Glutamatergic neuron (in vitro differentiated cells): ENCODE measurements around the gene WDR48. TPM values are rescaled to one million over a fixed set of nuclear protein-coding genes. Genes with fewer than 3 reads are reported as not detected.

ENCODE experiments used
- DNase-seq: peaks from one replicate; pipeline ENCODE4 v3.0.0; 2022
- H3K27ac Mint-ChIP-seq: one replicate; pipeline ENCODE4 v1.8.0; 2020; ENCODE audit warnings: mild to moderate bottlenecking, mixed read lengths, inconsistent platforms; ENCODE audit not compliant: unreplicated experiment
- H3K27me3 Mint-ChIP-seq: one replicate; pipeline ENCODE4 v1.8.0; 2020; ENCODE audit warnings: mild to moderate bottlenecking, moderate library complexity, mixed read lengths, inconsistent platforms; ENCODE audit not compliant: unreplicated experiment
- H3K36me3 Mint-ChIP-seq: one replicate; pipeline ENCODE4 v1.8.0; 2020; ENCODE audit warnings: mild to moderate bottlenecking, mixed read lengths, inconsistent platforms; ENCODE audit not compliant: unreplicated experiment
- H3K4me1 Mint-ChIP-seq: one replicate; pipeline ENCODE4 v1.8.0; 2020; ENCODE audit warnings: mild to moderate bottlenecking, low read depth, mixed read lengths, inconsistent platforms; ENCODE audit not compliant: unreplicated experiment
- H3K4me3 Mint-ChIP-seq: one replicate; pipeline ENCODE4 v1.8.0; 2020; ENCODE audit warnings: mild to moderate bottlenecking, mixed read lengths, inconsistent platforms; ENCODE audit not compliant: unreplicated experiment
- H3K9me3 Mint-ChIP-seq: one replicate; pipeline ENCODE4 v1.8.0; 2020; ENCODE audit warnings: mild to moderate bottlenecking, moderate library complexity, mixed read lengths, inconsistent platforms; ENCODE audit not compliant: unreplicated experiment
- CTCF ChIP-seq: fragments of 200-600 bp; sonication (generic); IDR thresholded peaks from one replicate; pipeline ENCODE4 v1.5.0; 2021; ENCODE audit not compliant: partially characterized antibody, unreplicated experiment
- total RNA-seq: library from RNA; stranded (reverse); fragmentation: NEBNext Ultra II Directional; extraction: Animal tissue kit (Norgen Biotek cat#: 25700); gene quantifications from one replicate; pipeline ENCODE4 v1.2.1, GENCODE V29; 2021; ENCODE audit not compliant: unreplicated experiment

Gene WDR48
- total RNA-seq, 1 donor from 2014 or later: 64.3 TPM

- H3K4me3 Mint-ChIP-seq: no peak overlapping the region
- H3K36me3 Mint-ChIP-seq: no peaks in the 10 kb centered on the region
- DNase-seq: no peak
- H3K9me3 Mint-ChIP-seq: no peaks in the 10 kb centered on the region
- no peaks in the 10 kb centered on the region for H3K27me3 Mint-ChIP-seq
- TF ChIP-seq CTCF: no peak
- no peak overlapping the region for H3K27ac Mint-ChIP-seq
- no peaks in the 10 kb centered on the region for H3K4me1 Mint-ChIP-seq
Observed at GRCh38 chr3:39086144-39086543, 34.3 kb downstream of the WDR48 start.

DNA sequence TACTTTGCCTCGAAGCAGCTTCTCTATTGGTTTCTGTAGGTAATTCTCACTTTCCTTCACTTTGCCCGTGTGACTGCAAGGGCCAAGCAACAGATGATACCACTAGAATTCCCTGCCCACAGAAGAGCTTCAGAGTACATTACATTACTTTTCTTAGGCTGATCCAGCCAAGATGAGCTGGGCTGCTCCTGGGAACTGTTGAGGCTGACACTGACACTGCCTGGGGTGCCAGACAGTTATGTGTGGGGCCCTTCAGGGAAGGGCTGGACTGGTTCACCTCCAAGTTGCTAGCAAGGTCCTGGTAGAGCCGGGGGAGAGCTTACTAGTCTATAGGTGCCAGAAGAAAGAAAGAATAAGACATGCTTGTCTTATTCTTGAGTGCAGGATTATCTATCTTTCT, 36.6 kb downstream of the WDR48 start:
- Mint-ChIP-seq H3K27me3 (no peaks in the 10 kb centered on the region), H3K36me3 (peaks cover 5% of the 10 kb centered on the region), H3K4me1 (no peaks in the 10 kb centered on the region), H3K9me3 (no peaks in the 10 kb centered on the region), H3K4me3 (no peak overlapping the region), H3K27ac (no peak overlapping the region)
- DNase-seq: no peak
- no peak for TF ChIP-seq CTCF

GRCh38 chr3:39088889-39089288, 37.1 kb downstream of the WDR48 start:
- peaks cover 5% of the 10 kb centered on the region for H3K36me3 Mint-ChIP-seq
- H3K27ac Mint-ChIP-seq: no peak overlapping the region

GRCh38 chr3:39090922-39091321, 39.1 kb downstream of the WDR48 start:
- Mint-ChIP-seq H3K4me3 (no peak overlapping the region), H3K27ac (no peak overlapping the region), H3K9me3 (no peaks in the 10 kb centered on the region), H3K4me1 (no peaks in the 10 kb centered on the region), H3K36me3 (peaks cover 5% of the 10 kb centered on the region), H3K27me3 (no peaks in the 10 kb centered on the region)
- no peak for DNase-seq
- TF ChIP-seq CTCF: no peak

More at GRCh38 chr3:39088889-39089288, 37.1 kb downstream of the WDR48 start:
- H3K4me1 Mint-ChIP-seq: no peaks in the 10 kb centered on the region
- H3K9me3 Mint-ChIP-seq: no peaks in the 10 kb centered on the region
- H3K27me3 Mint-ChIP-seq: no peaks in the 10 kb centered on the region
- no peak overlapping the region for H3K4me3 Mint-ChIP-seq
- DNase-seq: no peak
- TF ChIP-seq CTCF: no peak

GRCh38 chr3:39094851-39095677, 43.2 kb downstream of the WDR48 start:
- H3K27me3 Mint-ChIP-seq: peaks cover 3% of the 10 kb centered on the region
- no peaks in the 10 kb centered on the region for H3K9me3 Mint-ChIP-seq
- peaks cover 5% of the 10 kb centered on the region for H3K36me3 Mint-ChIP-seq
- DNase-seq: no peak
- no peak overlapping the region for H3K4me3 Mint-ChIP-seq
- no peaks in the 10 kb centered on the region for H3K4me1 Mint-ChIP-seq
- no peak for TF ChIP-seq CTCF
- no peak overlapping the region for H3K27ac Mint-ChIP-seq
